ENCODE data around the gene NHLH1. TPM values are rescaled to one million over a fixed set of nuclear protein-coding genes. Genes with fewer than 3 reads are reported as not detected.

The NHLH1 gene
- total RNA-seq, 1 experiment from 2014 or later = 0.70 TPM

DNA sequence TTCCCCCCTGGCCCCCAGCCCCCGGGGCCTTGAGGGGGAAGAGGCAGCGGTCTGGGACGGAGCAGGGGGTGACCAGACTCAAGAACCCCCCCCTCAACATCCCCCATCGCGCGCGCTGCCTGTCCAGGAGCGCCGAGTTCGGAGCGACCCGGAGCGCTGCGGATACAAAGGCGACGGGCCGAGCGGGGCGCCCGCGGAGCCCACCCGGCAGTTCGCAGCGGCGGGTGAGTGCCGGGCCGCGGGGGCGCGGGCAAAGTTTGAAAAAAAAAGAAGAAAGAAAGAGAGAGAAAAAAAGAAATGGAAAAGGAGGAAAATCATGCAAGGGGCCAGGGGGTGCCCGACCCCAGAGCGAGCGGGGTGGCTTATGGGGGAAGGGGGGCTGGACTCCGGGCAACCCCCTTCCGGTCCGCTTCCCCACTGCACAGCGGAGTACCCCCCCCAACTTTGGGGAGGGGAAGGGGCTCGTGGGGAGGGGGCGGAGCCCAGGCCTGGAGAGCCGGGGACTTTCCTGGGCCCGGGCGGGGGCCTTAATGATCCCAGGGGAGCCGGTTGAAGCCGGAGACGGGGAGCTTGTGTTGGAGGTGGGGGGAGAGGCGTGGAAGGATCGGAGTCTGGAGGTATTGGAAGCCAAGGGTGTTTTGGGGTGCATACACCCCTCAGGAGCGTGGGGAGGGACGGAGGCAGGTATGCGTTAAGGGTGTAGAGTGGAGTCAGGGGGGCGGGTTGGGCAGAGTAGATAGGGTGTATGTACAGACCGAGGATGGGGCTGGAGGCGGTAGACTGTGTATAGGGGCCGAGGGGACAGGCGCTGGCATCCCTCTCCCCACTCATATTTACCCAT is 34.0 kb downstream of the NHLH1 start (continued):
- TF ChIP-seq KAT7 (CRISPR knock-in tag; IDR thresholded peaks at IDR 0.05; ENCODE audit: borderline replicate concordance) = peak; percentile 39; the same call in 1 of the 2 replicates
- TF ChIP-seq ESRRA (CRISPR knock-in tag; IDR thresholded peaks at IDR 0.05; ENCODE audit: borderline replicate concordance) = no peak
- TF ChIP-seq ATF1 (CRISPR knock-in tag; IDR thresholded peaks at IDR 0.05) = 0 out of 2 replicates have a peak, but pooled peaks have one; percentile 37

- TF ChIP-seq JAZF1 (CRISPR knock-in tag; IDR thresholded peaks at IDR 0.05) (no peak), CTCF (IDR thresholded peaks at IDR 0.05) (no peak), CREB1 (CRISPR knock-in tag; IDR thresholded peaks at IDR 0.05) (no peak), GABPB1 (CRISPR knock-in tag; IDR thresholded peaks at IDR 0.05) (no peak), ZNF263 (CRISPR knock-in tag; IDR thresholded peaks at IDR 0.05; ENCODE audit: low read depth) (no peak), ESRRA (CRISPR knock-in tag; IDR thresholded peaks at IDR 0.05; ENCODE audit: borderline replicate concordance) (no peak), E2F4 (CRISPR knock-in tag; IDR thresholded peaks at IDR 0.05; ENCODE audit: borderline replicate concordance, low read depth) (no peak), TP53 (CRISPR knock-in tag; IDR thresholded peaks at IDR 0.05) (no peak), ZNF138 (CRISPR knock-in tag; conservative IDR thresholded peaks at IDR 0.05) (no peak), CREM (CRISPR knock-in tag; IDR thresholded peaks at IDR 0.05) (no peak), FOXP4 (CRISPR knock-in tag; IDR thresholded peaks at IDR 0.05) (no peak), ZNF281 (CRISPR knock-in tag; IDR thresholded peaks at IDR 0.05) (no peak), PRRX2 (CRISPR knock-in tag; IDR thresholded peaks at IDR 0.05) (no peak), NR2C2 (CRISPR knock-in tag; IDR thresholded peaks at IDR 0.05) (no peak)
- TF ChIP-seq, protein P1, sequence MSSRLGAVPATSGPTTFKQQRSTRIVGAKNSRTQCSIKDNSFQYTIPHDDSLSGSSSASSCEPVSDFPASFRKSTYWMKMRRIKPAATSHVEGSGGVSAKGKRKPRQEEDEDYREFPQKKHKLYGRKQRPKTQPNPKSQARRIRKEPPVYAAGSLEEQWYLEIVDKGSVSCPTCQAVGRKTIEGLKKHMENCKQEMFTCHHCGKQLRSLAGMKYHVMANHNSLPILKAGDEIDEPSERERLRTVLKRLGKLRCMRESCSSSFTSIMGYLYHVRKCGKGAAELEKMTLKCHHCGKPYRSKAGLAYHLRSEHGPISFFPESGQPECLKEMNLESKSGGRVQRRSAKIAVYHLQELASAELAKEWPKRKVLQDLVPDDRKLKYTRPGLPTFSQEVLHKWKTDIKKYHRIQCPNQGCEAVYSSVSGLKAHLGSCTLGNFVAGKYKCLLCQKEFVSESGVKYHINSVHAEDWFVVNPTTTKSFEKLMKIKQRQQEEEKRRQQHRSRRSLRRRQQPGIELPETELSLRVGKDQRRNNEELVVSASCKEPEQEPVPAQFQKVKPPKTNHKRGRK (CRISPR knock-in tag; IDR thresholded peaks at IDR 0.05; ENCODE audit: borderline replicate concordance) = no peak
- TF ChIP-seq, protein P2, sequence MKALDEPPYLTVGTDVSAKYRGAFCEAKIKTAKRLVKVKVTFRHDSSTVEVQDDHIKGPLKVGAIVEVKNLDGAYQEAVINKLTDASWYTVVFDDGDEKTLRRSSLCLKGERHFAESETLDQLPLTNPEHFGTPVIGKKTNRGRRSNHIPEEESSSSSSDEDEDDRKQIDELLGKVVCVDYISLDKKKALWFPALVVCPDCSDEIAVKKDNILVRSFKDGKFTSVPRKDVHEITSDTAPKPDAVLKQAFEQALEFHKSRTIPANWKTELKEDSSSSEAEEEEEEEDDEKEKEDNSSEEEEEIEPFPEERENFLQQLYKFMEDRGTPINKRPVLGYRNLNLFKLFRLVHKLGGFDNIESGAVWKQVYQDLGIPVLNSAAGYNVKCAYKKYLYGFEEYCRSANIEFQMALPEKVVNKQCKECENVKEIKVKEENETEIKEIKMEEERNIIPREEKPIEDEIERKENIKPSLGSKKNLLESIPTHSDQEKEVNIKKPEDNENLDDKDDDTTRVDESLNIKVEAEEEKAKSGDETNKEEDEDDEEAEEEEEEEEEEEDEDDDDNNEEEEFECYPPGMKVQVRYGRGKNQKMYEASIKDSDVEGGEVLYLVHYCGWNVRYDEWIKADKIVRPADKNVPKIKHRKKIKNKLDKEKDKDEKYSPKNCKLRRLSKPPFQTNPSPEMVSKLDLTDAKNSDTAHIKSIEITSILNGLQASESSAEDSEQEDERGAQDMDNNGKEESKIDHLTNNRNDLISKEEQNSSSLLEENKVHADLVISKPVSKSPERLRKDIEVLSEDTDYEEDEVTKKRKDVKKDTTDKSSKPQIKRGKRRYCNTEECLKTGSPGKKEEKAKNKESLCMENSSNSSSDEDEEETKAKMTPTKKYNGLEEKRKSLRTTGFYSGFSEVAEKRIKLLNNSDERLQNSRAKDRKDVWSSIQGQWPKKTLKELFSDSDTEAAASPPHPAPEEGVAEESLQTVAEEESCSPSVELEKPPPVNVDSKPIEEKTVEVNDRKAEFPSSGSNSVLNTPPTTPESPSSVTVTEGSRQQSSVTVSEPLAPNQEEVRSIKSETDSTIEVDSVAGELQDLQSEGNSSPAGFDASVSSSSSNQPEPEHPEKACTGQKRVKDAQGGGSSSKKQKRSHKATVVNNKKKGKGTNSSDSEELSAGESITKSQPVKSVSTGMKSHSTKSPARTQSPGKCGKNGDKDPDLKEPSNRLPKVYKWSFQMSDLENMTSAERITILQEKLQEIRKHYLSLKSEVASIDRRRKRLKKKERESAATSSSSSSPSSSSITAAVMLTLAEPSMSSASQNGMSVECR (CRISPR knock-in tag; IDR thresholded peaks at IDR 0.05; ENCODE audit: borderline replicate concordance) = no peak
- TF ChIP-seq, protein P3, sequence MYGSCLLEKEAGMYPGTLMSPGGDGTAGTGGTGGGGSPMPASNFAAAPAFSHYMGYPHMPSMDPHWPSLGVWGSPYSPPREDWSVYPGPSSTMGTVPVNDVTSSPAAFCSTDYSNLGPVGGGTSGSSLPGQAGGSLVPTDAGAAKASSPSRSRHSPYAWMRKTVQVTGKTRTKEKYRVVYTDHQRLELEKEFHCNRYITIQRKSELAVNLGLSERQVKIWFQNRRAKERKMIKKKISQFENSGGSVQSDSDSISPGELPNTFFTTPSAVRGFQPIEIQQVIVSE (CRISPR knock-in tag; IDR thresholded peaks at IDR 0.05; ENCODE audit: borderline replicate concordance) = no peak
- Mint-ChIP-seq H3K27me3 (ENCODE audit: low read depth) (no peaks in the 10 kb centered on the region; the same call in 1 of the 2 replicates), H3K36me3 (no peaks in the 10 kb centered on the region; the same call in 1 of the 2 replicates), H3K4me1 (peaks cover 62% of the 10 kb centered on the region), H3K9me3 (no peaks in the 10 kb centered on the region), H3K4me3 (peak overlapping the region; percentile 86), H3K27ac (peak overlapping the region; percentile 41)
- no peak for ATAC-seq
- ChIA-PET POLR2A (interaction anchor here (0.5 to 0.7 kb wide), 2 partner anchors 9 to 20 kb away, joined by 5 read pairs; no protein-coding TSS in a partner anchor), CTCF (interaction anchor here (2.2 kb wide), 1 partner anchor 10 kb away, joined by 9 read pairs; no protein-coding TSS in a partner anchor)
- DNase-seq (ENCODE audit: low spot score) = no peak
Observed at GRCh38 chr1:160401487-160401805, 34.6 kb downstream of the NHLH1 start.

Measured in WTC11 (cell line).